ENCODE results near the gene RANGRF. TPM values are rescaled to one million over a fixed set of nuclear protein-coding genes. Genes with fewer than 3 reads are reported as not detected.

RANGRF gene
- 35.6 to 48.3 TPM (median 43.8 TPM) in 5 replicates for total RNA-seq (2022; extraction: Qiagen RNA extraction)

DNA sequence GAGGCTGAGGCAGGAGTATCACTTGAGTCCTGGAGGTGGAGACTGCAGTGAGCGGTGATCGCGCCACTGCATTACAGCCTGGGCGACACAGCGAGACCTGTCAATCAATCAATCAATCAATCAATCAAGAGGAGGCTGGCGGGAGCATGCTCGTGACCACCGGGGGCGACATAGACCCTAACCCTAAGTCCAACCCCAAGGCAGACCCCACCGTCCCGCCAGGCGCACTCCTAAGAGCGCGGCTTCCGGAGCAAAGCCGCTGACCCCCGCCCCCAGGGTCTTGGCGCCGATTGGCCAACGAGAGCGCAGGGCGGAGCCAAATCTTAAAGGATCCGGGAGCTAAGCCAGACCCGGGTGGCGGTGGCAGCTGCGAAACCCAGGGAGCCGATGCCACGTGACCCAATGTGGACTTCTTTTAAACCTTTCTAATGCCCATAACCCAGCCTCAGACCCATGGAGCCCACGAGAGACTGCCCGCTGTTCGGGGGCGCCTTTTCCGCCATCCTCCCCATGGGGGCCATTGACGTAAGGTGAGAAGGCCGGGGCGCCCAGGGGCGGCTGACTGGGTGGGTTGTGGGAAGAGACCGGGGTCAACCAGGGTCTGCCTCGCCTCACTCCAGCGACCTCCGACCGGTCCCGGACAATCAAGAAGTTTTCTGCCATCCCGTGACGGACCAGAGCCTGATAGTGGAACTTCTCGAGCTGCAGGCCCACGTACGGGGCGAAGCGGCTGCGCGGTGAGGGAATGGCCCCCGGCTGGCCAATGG, at the start of gene RANGRF:
Gene RANGRF (plus strand): TSS at position 335 of the 767 bp plus-strand sequence. CDS start 119 bp downstream, at position 454.

GRCh38 chr17:8248751-8249607, 39.5 kb upstream of the RANGRF start, which contains the start of gene PFAS:
PFAS (plus strand) TSS chr17:8249289; CDS start chr17:8253938, 4,649 bp downstream.

GRCh38 chr17:8339540-8339939, 51.1 kb downstream of the RANGRF start, which contains the start of gene ODF4:
ODF4 (plus strand) TSS chr17:8339840; CDS start chr17:8340052, 212 bp downstream.

Other genes with a start within 250 kb of the RANGRF start
- gene ALOX15B, start 249.6 kb upstream of the RANGRF start, total RNA-seq (2022; extraction: Qiagen RNA extraction): 0.42 to 0.60 TPM (median 0.51 TPM) in 5 replicates
- gene ALOX12B, start 201.0 kb upstream of the RANGRF start, total RNA-seq (2022; extraction: Qiagen RNA extraction): 1.1 to 1.5 TPM (median 1.4 TPM) in 5 replicates
- gene ALOXE3, start 170.2 kb upstream of the RANGRF start, total RNA-seq (2022; extraction: Qiagen RNA extraction): 5.9 to 10.2 TPM (median 7.3 TPM) in 5 replicates
- 2.3 to 5.4 TPM (median 5.2 TPM) in 5 replicates for gene HES7, start 164.6 kb upstream of the RANGRF start, total RNA-seq (2022; extraction: Qiagen RNA extraction)
- gene PER1, start 136.3 kb upstream of the RANGRF start, total RNA-seq (2022; extraction: Qiagen RNA extraction): 55.8 to 75.2 TPM (median 61.7 TPM) in 5 replicates
- gene VAMP2, start 125.7 kb upstream of the RANGRF start, total RNA-seq (2022; extraction: Qiagen RNA extraction): 24.9 to 29.8 TPM (median 27.9 TPM) in 5 replicates
- gene TMEM107, start 112.3 kb upstream of the RANGRF start, total RNA-seq (2022; extraction: Qiagen RNA extraction): 17.9 to 22.3 TPM (median 19.2 TPM) in 5 replicates
- gene BORCS6, start 98.5 kb upstream of the RANGRF start, total RNA-seq (2022; extraction: Qiagen RNA extraction): 6.5 to 9.4 TPM (median 8.8 TPM) in 5 replicates
- 140 to 157 TPM (median 146 TPM) in 5 replicates for gene AURKB, start 78.1 kb upstream of the RANGRF start, total RNA-seq (2022; extraction: Qiagen RNA extraction)
- 9.8 to 17.1 TPM (median 13.9 TPM) in 5 replicates for gene CTC1, start 40.6 kb upstream of the RANGRF start, total RNA-seq (2022; extraction: Qiagen RNA extraction)
- 39.9 to 47.3 TPM (median 43.2 TPM) in 5 replicates for gene PFAS, start 39.4 kb upstream of the RANGRF start, total RNA-seq (2022; extraction: Qiagen RNA extraction)
- 5.8 to 8.2 TPM (median 7.7 TPM) in 5 replicates for gene SLC25A35, start 6.7 kb downstream of the RANGRF start, total RNA-seq (2022; extraction: Qiagen RNA extraction)
- gene ARHGEF15, start 21.6 kb downstream of the RANGRF start, total RNA-seq (2022; extraction: Qiagen RNA extraction): not detected in 5 replicates
- not detected in 5 replicates for gene ODF4, start 51.2 kb downstream of the RANGRF start, total RNA-seq (2022; extraction: Qiagen RNA extraction)
- gene RPL26, start 94.5 kb downstream of the RANGRF start, total RNA-seq (2022; extraction: Qiagen RNA extraction): 3,612 to 4,092 TPM (median 3,668 TPM) in 5 replicates
- gene RNF222, start 109.2 kb downstream of the RANGRF start, total RNA-seq (2022; extraction: Qiagen RNA extraction): not detected in 5 replicates
- 59.1 to 74.8 TPM (median 64.9 TPM) in 5 replicates for gene NDEL1, start 147.2 kb downstream of the RANGRF start, total RNA-seq (2022; extraction: Qiagen RNA extraction)